HG03439 (cell line): ENCODE results near the gene GPD2.
"Not testable (repeated sequence)": the region's sequence is repeated elsewhere in the genome, so short reads cannot be mapped to it uniquely, and the experiment has no call there.

Experiments
- ATAC-seq: cut with Tn5 transposase; IDR thresholded peaks from one replicate; pipeline ENCODE4 v1.9.1; 2021; ENCODE audit warnings: mild to moderate bottlenecking, moderate library complexity; ENCODE audit not compliant: unreplicated experiment

Gene GPD2

GRCh38 chr2:156522864-156523440, 86.8 kb downstream of the GPD2 start:
- ATAC-seq, result no peak

- ATAC-seq, result peak; percentile 98
Measured at GRCh38 chr2:156526950-156527636, 90.9 kb downstream of the GPD2 start.

- ATAC-seq, result not testable (repeated sequence)
Measured at GRCh38 chr2:156528583-156528982, 92.4 kb downstream of the GPD2 start.

DNA sequence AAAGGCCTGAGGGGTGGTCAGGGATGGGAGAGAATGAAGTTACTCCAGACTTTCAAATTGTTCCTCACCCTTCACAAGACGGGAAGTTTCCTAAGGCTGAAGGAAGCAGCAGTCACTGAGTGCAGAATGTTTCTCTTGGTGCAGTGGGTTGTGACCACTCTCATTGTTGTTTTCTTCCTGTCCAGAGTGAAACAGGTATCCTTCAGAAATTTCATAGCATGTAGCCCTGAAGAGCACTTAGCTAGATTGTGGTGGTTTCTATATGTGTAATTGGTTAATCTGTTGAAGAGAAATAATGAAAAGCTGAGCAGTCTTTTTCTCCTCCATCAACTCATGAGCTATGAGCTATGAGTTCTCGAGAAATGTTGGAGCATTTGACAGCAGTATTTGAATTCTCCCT, 96.8 kb downstream of the GPD2 start:
- no peak for ATAC-seq

- ATAC-seq, result no peak
Measured at GRCh38 chr2:156536534-156536933, 100.4 kb downstream of the GPD2 start.

GRCh38 chr2:156537141-156537540, 101.0 kb downstream of the GPD2 start:
- ATAC-seq, result no peak

GRCh38 chr2:156538083-156538504, 101.9 kb downstream of the GPD2 start:
- ATAC-seq, result peak; percentile 73

DNA sequence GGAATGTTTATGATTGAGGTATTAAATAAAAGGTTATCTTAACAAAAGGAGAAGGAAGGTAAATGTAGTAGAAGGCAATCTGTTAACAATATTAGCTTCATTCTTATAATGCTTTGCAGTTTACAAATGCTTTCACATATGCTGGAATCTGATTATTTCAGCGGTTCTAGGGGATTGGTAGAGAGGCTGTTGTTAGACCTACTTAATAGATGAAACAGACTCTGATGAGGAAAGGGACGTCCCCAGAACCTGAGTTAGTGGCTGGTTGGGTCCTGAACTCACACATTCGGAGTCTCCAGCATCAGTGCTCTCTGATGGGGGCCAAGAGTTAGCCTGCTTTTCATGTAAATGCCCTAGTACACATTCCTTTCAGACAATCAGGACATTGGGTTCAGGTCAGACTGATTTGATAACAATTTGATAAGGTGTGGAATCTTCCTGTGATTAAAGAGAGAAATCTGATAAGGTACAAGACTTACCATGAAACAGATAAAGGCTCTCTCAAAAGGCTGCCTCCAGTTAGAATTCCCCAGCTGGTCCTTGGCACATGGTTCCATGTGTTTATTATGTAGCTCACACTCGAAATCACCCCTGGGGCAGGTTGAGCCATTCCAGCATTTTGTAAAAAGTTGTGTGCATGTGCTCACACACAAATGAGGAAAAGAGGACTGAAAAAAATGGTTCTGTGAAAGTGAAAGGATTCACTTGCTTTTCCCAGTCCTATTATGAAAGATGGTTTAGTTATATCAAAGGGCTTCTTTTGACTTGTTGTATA, 103.1 kb downstream of the GPD2 start:
- no peak for ATAC-seq

- ATAC-seq, result no peak
Measured at GRCh38 chr2:156540706-156541105, 104.5 kb downstream of the GPD2 start.

- ATAC-seq, result no peak
Measured at GRCh38 chr2:156541229-156541628, 105.0 kb downstream of the GPD2 start.

GRCh38 chr2:156541706-156542105, 105.5 kb downstream of the GPD2 start:
- no peak for ATAC-seq

DNA sequence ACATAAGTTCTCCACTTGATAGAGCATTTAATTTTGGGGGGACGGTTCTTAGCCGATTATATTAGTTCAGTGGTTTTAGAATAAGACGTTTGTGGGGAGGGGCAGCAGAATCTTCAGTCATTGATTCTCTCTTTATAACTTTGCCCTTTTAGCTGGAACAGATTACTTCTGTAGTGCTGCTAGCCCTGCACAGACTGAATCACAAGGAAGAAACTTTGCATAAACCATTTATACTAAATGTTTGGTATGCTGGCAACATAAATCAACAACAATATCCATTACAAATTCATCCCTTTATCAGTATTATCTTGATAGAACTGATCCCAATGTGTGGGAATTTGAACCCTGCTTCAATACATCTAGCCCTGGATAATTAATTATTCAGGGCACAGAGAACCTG, 112.2 kb downstream of the GPD2 start:
- no peak for ATAC-seq

DNA sequence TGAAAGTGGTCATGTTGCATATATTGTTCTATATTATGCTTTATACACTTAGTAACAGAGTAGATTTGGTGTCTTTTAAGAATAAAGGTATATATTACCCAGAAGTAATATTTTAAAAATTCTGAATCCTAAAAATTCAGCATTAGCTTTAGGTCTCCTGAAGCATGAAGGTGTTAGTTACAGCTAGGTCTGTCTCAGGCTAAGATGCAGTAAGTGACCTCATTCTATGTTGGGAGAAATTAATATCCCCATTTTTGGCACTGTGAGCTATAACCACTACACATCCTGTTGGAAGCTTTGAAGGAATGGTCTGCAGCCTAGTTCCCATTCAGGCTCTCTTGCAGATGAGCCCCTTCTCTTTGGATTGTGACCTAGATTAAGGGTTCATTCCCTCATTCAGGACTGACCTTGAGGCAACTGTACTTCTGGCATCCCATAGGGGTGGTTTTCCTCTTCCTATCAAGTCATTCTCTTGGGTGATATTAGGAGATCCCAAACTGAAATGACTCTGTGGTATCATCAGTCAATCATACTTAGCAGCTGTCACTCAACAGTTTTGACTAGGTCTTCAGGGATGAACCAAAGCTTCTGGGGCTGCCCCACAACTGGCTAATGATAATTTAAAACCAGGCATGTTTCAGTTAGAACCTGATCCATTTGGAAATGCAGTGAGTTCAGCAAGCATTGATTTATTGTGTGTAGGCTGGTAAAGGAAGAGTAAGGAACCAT, 117.7 kb downstream of the GPD2 start:
- ATAC-seq, result no peak

DNA sequence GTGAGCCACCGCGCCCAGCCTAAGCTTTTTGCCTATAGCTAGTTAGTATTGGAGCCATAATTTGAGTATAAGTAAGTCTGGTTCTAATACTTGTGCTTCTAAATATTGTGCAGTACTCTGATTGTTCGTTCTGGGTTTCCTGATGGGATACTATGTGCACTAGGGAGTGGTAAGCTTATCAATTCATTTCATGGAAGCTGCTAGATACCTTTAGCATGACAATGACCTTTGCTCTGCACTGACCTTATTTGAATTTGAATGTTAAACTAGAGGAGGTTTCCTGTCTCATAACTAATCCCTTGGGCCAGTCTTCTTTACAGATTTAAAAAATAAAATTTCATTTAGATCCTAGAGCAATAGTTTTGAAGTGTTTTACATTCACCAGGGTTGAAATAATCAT, 125.1 kb downstream of the GPD2 start:
- ATAC-seq, result no peak

DNA sequence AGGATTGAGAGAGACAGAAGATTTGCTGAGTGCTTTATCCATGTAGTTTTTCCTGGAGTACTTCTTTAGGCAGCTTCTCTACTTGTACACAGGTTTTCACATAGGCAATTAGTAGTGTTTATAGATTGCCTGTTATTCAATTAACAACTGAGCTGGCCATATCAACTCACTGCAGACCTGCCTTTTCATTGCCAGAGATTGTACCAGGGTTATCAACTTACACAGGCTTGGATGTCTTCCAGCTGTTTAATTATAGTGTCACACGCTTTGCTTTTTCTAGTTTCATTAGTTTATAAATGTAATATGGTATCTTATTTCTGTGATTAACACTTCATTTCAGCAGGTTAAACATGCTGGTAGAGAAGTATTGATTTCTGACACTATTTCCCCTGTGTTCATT, 125.9 kb downstream of the GPD2 start:
- ATAC-seq, result no peak

GRCh38 chr2:156563994-156564753, 128.0 kb downstream of the GPD2 start:
- no peak for ATAC-seq

DNA sequence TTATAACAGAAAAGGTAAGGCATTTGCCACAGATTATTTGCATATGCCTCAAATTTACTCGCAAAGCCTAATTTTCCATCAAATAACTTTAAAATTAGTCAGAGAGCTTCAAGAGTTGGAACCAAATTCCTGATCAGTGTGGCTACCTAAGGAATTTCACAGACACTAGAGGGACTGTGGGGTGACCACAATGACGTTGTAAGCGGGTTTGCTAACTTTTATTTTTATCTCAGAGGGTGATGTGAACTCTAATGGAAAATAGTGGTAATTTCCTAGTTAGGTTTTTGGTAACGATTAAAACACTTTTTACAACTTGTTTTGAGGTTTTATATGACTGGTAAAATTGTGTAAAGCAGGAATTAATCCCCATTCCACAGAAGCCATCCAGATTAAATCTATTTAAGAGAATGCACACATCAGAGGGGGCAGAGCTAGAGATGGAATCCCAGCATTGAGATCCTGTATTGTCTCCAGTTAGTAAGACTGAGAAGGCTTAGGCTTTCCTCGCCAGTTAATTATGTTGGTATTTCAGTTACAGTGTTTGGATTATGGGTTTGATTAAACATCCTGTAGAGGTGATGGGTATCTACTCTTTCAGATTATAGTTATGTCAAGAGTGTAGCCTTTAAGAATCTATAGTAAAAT, 129.0 kb downstream of the GPD2 start:
- ATAC-seq, result no peak

GRCh38 chr2:156573710-156574109, 137.5 kb downstream of the GPD2 start:
- no peak for ATAC-seq

DNA sequence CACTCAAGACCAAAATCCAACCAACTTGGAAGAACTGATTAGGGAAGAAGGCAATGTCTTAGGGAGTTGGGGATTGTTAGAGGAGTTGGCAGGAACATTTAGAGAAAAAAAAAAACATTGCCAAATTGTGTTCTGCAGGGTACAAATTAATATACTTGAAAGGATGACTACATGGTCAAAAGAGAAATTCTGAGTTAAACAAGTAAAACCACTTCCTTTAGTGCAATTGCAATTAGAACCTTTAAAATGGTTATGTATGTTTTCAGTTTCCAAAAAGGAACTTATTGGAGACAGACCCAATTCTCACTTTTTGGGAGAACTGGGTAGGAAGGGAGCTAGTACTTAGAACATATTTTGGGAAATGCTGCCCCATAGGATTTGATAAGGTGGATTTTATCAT, 137.9 kb downstream of the GPD2 start:
- ATAC-seq, result no peak

DNA sequence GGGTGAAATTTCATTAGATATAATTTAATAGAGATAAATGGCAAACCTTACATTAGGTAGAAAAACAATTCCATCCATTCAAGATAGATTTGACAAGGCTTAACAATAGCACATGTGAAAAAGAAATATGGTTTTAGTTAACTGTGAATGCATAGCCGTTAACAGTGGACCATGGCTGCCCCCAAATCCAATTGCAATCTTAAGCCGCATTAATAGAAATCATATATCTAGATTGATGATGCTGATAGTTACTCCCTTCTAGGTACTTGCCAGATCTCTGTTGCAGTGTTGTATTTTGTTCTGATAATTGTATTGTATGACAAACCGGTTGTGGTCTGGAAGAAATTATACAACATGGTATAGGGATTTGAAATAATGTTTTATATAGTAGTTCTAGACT, 139.8 kb downstream of the GPD2 start:
- ATAC-seq, result no peak
